Activated CD4-positive, alpha-beta T cell treated with anti-CD3 and anti-CD28 coated beads, Interleukin-2, Interleukin-6, amounts not matched to agents 100 ng/mL and 50 ng/mL, durations not matched to agents 16 hours and 8 hours (primary cell): ENCODE results near the gene PLVAP.

Source experiments
- DNase-seq: peaks from one replicate; pipeline ENCODE4 v3.0.0-alpha.2; 2020

Gene PLVAP

DNA sequence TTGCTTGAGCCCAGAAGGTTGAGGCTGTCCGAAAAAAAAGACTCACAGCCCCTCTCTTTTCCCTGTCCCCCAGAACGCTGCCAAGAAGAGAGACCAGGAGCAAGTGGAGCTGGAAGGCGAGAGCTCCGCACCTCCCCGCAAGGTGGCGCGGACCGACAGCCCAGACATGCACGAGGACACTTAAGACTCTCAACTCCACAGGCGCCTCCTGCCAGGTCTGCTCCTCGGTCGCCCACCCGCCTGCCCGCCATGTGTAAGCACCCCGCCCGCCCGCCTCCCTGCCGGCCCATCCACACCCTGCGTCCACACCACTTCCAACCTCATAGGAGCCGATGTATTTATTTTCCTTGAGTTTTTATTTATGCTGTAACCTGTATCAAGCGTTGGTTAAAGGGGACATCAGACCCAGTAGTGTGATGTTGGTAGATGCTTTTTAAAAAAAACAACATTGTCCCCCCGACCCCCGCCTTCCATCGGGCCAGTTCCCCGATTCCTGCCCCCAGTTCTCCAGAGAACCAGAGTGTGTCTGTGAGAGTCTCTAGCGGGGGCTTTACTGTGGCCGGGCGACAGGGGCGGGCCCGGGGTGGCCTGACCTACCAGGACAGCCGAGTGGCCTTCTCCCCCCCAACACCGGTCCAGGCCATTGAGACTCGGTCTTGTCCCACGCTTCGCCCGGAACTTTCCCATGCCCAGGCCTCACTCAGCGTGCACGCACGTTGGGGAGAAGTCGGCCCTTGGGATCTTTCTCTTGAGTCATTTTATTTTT is 57.5 kb downstream of the PLVAP start:
- DNase-seq, result no peak

- DNase-seq, result no peak
Measured at GRCh38 chr19:17318966-17319365, 58.2 kb downstream of the PLVAP start.

GRCh38 chr19:17314007-17314593 is 63.0 kb downstream of the PLVAP start:
- DNase-seq, result no peak

- DNase-seq, result no peak
Measured at GRCh38 chr19:17312189-17313113, 64.7 kb downstream of the PLVAP start.

DNA sequence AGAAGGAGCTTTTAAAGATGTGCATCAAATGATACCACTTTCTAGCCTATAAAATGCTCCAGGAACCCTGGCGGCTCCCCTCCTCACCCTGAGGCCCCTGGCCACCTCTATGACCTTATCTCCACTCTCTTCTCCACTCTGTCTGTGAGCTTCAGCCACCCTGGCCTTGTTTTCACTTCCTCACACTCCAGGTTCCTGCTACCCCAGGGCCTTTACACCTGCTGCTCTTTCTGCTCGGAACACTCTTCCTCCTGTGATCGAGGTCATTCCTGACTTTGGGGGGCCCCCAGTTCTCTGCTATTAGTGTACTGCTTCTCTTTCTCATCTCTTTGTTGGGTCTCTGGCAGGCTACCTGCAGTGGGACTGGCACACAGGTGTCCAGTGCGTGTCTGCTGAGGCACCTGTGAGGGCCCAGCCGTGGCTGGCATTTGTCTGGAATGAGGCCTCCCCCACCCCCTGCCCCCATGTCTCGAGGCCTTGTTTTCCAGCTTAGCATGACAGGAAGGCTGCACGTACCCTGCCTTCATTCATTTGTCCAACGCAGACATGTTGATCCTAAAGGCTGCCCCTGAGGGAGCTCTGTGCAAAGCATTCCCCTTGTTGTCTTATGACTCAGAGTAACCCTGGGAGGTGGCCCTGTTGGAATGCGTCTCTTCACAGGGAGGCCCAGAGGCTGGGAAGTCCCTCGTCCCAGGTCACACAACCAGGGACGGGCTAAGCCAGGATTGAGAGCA is 65.5 kb downstream of the PLVAP start:
- no peak for DNase-seq

DNA sequence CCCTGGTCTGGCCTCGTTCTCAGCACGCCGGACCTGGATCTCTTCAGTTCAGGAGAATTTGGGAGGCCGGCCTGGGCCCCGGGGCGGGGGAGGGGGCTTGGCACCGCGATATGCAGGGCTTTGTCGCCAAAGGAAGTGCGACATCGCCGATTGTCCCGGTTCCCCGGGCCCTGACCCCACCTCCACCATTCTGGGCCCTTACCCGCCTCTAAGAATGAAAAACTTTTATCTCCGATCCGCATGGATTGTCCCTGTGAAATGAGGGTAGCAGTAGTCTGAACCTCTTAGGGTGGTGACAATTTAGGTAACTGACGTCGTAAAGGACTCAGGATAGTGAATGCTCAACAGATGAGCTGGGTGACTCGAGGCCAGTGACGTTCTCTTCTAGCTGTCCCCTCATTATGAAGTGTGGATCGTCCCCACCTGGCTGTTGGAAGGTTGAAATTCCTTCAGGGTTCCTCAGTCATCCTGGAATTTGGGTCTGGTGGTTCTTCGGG is 67.1 kb downstream of the PLVAP start:
- DNase-seq, result no peak

GRCh38 chr19:17309198-17309964 is 67.8 kb downstream of the PLVAP start, which contains the start of gene DDA1:
Gene DDA1, plus strand, starts transcription at chr19:17309563. Its CDS starts 92 bp downstream, at chr19:17309655.
- DNase-seq, result peak; percentile 100

DNA sequence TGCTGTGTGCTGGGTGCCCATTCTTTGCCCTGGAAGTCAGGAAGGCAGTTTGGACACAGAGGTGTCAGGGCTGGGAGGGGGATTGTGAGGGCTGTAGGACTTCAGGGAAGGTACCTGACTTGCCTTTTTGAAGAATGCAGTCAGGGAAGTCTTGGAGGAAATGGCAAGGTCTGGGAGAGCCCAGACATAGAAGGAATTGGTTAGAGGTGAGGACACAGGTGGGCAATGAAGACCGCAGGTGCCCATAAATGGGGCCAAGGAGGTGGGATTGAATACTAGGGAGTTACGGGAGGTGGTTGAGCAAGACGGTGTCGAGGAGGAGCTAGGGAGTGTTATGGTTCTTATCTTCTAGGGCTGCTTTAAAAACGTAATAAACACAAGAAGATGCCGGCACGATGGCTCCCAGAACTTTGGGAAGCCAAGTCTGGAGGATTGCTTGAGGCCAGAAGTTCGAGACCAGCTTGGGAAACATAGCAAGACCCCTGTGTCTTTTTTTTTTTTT is 69.2 kb downstream of the PLVAP start:
- DNase-seq, result no peak

- no peak for DNase-seq
Measured at GRCh38 chr19:17306285-17306714, 70.8 kb downstream of the PLVAP start.

DNA sequence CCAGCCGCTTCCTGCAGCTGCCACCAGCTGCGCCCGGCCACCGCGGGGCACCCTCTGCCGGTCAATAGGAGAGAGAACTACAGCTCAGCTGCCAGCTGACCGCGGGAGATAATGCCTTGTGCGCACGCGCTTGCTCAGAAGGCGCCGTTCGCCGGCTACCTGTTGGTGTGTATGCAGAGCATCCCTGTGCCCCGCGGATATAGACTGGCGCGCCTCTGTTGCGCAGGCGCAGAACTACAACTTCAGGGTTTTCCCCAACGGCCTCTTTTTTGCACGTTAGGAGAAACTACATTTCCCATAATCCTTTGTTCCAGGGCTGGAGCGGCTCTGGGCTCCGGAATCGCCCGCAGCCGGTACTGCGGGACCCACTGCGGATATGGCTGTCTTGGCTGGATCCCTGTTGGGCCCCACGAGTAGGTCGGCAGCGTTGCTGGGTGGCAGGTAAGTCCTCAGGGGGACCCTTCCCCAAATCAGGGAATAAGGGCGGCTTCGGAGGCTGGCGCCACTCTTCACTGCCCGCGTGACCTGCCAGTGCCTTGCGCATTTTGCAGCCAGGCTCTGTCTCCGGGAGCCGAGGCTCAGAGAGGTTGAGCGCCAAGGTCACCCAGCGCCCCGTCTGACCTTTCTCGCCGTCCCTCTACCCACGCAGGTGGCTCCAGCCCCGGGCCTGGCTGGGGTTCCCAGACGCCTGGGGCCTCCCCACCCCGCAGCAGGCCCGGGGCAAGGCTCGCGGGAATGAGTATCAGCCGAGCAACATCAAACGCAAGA is 71.4 kb downstream of the PLVAP start, which contains the start of gene MRPL34:
Gene MRPL34, plus strand, starts transcription at position 356 of the 768 bp plus-strand sequence. Its CDS starts 21 bp downstream, at position 377.
- DNase-seq, result peak; percentile 99

DNA sequence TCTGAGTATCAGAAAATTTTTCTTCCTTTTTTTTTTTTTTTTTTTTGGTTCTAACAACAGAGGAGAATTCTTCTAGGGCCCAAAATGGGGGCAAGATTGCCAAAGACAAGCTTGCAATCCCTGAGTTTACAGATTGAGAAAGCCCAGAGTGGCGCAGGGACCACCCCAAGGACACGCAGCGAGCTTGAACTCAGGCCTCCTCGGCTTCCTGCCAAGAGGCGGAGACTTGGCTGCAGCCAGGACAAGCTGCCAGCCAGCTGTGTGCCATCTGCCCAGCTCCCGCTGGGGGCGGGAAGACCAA is 72.0 kb downstream of the PLVAP start:
- no peak for DNase-seq

DNA sequence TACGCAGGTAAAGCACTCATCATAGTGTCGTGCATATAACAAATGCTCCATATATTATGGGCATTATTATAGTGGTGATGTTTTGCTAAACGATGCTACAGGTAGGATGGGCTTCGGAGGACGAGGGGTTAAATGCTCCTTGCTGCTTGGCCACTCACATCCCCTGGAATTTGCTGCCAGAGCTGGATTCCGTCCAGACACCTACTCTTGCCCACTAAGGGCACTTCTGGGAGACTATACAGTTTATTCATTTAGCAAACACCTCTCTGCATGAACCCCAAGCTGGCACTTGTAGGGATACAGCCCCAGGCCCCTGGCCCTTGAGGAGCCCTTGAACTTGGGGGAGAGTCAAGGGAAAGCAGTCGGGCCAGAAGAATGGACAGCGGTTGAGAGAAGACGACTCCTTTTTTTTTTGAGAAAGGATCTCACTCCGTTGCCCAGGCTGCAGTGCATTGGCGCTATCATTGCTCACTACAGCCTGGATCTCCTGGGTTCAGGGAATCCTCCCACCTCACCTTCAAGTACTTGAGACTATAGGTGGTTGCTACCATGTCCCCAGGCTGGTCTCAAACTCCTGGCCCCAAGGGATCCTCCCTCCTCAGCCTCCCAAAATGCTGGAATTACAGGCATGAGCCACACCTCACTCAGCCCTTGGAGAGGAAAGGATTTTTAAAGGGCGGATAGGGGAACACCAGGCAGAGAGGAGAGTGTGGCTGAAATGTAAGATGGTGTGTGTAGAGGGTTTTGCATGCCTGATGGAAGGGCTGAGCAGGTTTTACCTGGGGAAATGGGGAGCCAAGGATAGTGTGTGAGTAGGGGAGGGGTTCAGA is 72.5 kb downstream of the PLVAP start:
- no peak for DNase-seq

DNA sequence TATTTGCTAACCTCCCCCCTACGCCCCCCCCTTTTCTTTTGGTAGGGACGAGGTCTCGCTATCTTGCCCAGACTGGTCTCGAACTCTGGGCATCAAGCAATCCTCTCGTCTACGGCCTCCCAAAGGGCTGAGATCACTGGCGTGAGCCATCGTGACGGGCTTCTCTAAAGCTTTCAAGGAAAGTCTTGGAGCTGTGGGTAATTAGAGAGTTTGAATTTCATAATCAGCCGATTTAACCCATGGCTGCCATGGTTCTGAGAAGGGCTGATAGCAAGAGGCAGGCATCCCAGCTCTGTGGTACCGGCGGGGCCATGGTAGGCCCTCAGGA is 73.2 kb downstream of the PLVAP start:
- DNase-seq, result no peak

GRCh38 chr19:17303167-17303939 is 73.8 kb downstream of the PLVAP start, which contains the start of gene ABHD8:
Gene ABHD8, minus strand, starts transcription at chr19:17303425. Its CDS starts 1,809 bp downstream, at chr19:17301616.
- peak; percentile 96 for DNase-seq

DNA sequence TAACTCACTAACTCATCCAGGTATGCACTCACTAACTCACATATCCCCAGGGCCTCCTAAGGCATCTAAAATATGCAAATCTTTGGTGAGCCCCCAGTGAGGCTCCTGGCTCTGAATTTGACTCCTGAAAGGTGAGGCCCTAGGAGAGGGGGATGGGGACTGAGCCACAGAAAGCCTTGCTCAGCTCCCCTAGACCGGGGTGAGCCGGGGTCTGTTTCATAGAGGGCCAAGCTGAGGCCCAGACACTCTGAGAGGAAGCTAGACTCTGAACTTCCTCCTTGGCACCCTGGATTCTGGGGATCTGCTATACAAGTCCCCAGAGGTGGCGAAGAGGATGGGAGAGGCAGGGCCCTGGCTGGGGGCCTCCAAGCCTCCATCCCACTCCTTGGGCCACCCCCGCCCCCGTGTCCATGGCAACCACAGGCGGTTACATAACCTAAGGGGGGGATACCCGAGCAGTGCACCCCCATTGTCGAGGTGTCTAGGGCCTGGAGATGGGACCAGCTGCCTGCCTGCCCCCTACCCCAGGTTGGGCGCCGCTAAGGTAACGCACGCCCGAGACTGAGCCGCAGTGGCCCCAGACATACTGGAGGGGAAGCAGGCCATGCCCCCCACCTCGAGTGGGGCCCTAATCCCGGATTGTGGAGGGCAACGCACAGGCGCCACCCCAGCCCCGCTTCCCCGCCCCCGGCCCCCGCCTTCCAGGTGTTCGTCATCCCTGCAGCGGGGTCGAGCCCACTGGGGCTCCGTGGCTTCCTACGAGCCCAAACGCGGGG is 74.6 kb downstream of the PLVAP start:
- no peak for DNase-seq
